Heart left ventricle (tissue), 16 donors: ENCODE data around the gene RBM33. TPM values are rescaled to one million over a fixed set of nuclear protein-coding genes. Genes with fewer than 3 reads are reported as not detected.

Experiments
- ATAC-seq, 4 donors: fragments of 200-7000 bp; cut with Tn5 transposase; one replicate each; pipeline ENCODE4 v1.9.1; 2020 to 2022; ENCODE audit warnings: moderate library complexity in 4 of 4, mild to moderate bottlenecking in 3 of 4, moderate number of reproducible peaks in 1 of 4
- DNase-seq, 5 donors: peaks; one replicate each; pipeline ENCODE4 v3.0.0-alpha.2; 2020
- H3K27ac ChIP-seq, 12 donors: fragments of 200-600 bp; sonication (generic) in 4 of 12; one replicate each; pipeline versions ENCODE4 v1.5.0 to v1.8.0; 2016 to 2022; ENCODE audit warnings: mild to moderate bottlenecking in 2 of 12
- H3K27me3 ChIP-seq, 9 donors: fragments of 200-600 bp; sonication (generic) in 2 of 9; one replicate each; pipeline versions ENCODE4 v1.5.1 to v1.8.0; 2016 to 2022; ENCODE audit warnings: mild to moderate bottlenecking in 3 of 9
- H3K36me3 ChIP-seq, 9 donors: fragments of 200-600 bp; sonication (generic) in 2 of 9; one replicate each; pipeline versions ENCODE4 v1.5.0 to v1.8.0; 2018 to 2022; ENCODE audit warnings: mild to moderate bottlenecking in 2 of 9
- H3K4me1 ChIP-seq, 12 donors: fragments of 200-600 bp; sonication (generic) in 4 of 12; one replicate each; pipeline versions ENCODE4 v1.5.0 to v1.8.0; 2016 to 2022; ENCODE audit warnings: mild to moderate bottlenecking in 3 of 12
- H3K4me3 ChIP-seq, 12 donors: fragments of 200-600 bp; sonication (generic) in 4 of 12; one replicate each; pipeline versions ENCODE4 v1.5.0 to v1.8.0; 2017 to 2022; ENCODE audit warnings: mild to moderate bottlenecking in 9 of 12, moderate library complexity in 4 of 12
- H3K9me3 ChIP-seq, 12 donors: fragments of 200-600 bp; sonication (generic) in 4 of 12; one replicate each; pipeline versions ENCODE4 v1.5.0 to v1.8.0; 2016 to 2022; ENCODE audit warnings: mild to moderate bottlenecking in 1 of 12
- POLR2A ChIP-seq, 2 donors: fragments of 450-650 bp; IDR thresholded peaks; one replicate each; pipeline ENCODE4 v1.6.1; 2017; ENCODE audit warnings: antibody characterized with exemption in 2 of 2, mild to moderate bottlenecking in 2 of 2, moderate library complexity in 2 of 2
- WGBS, 4 donors: extraction: QIAGEN DNeasy Blood & Tissue Kit in 2 of 4; methylation state at CpG; one replicate each; pipeline versions ENCODE4 v1.1.5 to v1.1.7; 2013 to 2018; 5-methylcytosine and 5-hydroxymethylcytosine counted together
- intact Hi-C, 10 donors: fragments of 100-400 bp; cut with DNase I; formaldehyde crosslinking; loops; one replicate each; pipeline versions ENCODE4 v1.11.1 to v1.14.2; 2022
- polyA plus RNA-seq, 2 donors: library from polyadenylated mRNA; stranded (reverse); fragments of 200-250 nt; gene quantifications; one replicate each; pipeline ENCODE4 v1.2.3, GENCODE V29; 2013
- total RNA-seq, 9 donors: library from RNA; depleted of rRNA in 2 of 9; stranded (reverse); fragments of >200 nt in 2 of 9; fragmentation: NEBNext Ultra II Directional in 3 of 9; extraction: Animal tissue kit (Norgen Biotek cat#: 25700) in 3 of 9; gene quantifications; one replicate each; pipeline versions ENCODE4 v1.1.0 to v1.2.4, GENCODE V29; 2016 to 2023
- TF ChIP-seq, protein P1 (sequence below), 12 donors: fragments of 200-600 bp; sonication (generic) in 4 of 12; IDR thresholded peaks; one replicate each; pipeline versions ENCODE4 v1.5.0 to v1.8.0; 2018 to 2022; ENCODE audit warnings: antibody characterized with exemption in 12 of 12, mild to moderate bottlenecking in 5 of 12
- donor health status: ischemic (EF 13 %, LVEDD 7.1; RV severe dilation, severe dysfunction).
- donor health status: healthy with polysubstance abuse.
- donor health status: DM: no; HTN: yes; CAD: no.
- donor health status: DM: no; HTN: no; CAD: no.
- donor health status: ischemic (EF 25% LVEDD 6.9; RV normal size, moderate dysfunction).
- donor health status: ischemic (EF 25% LVEDD 5.7; RV mildly dilated, moderate dysfunction).
- donor health status: healthy.
- donor health status: DM: yes; HTN: yes; CAD: no.
- donor health status: ischemic (EF 35%, LVEDD 5.7; RV mildly dilated, moderate dysfunction).
- donor health status: nonischemic (EF 11% LVEDD 7.7; RV severe dilation, severe dysfunction).
- donor health status: DM: yes; HTN: yes; CAD: no.
- donor health status: PGD.
- donor health status: ischemic (EF 29% LVEDD 5.4; RV normal size, mild dysfunction).
- donor health status: nonischemic (EF 23%, LVEDD 6.1; RV moderate dilation, normal function).

Gene RBM33
- total and polyA plus RNA-seq, 11 donors = 13.1 to 40.8 (median 30.2) TPM

DNA sequence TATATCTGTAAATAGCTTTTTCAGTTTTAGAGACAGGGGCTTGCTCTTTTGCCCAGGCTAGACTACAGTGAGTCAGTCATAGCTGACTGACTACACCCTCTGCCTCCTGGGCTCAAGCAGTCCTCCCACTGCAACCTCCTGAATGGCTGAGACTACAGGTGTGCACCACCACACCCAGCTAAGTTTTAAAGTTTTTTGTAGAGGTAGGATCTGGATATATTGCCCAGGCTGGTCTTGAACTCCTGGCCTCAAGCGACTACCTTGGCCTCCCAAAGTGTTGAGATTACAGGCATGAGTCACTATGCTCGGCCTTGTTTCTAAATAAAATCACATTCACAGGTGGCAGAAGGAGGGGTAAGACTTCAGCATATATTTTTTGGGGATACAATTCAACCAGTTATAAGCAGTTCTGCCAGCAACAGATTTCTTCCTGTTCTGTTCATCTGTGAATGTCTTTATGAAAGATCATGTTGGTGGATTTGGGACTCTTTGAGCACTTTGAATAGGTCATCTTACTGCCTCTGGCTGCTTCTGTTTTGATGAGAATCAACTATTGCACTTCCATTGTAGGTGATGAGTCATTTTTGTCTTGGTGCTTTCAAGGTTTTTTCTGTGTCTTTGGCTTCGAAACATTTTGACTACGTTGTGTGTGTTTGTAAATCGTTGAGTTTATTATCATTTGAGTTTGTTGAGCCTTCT, 15.7 kb downstream of the RBM33 start:
- intact Hi-C loops = no loop called here
- Histone ChIP-seq H3K36me3 (peaks cover 0 to 4% (median 2%) of the 10 kb centered on the region in 9 donors), H3K9me3 (peaks cover 0 to 14% (median 0%) of the 10 kb centered on the region in 12 donors), H3K4me1 (peaks cover 0 to 79% (median 28%) of the 10 kb centered on the region in 12 donors), H3K4me3 (no peak overlapping the region), H3K27me3 (no peaks in the 10 kb centered on the region), H3K27ac (no peak overlapping the region)
- ATAC-seq (no peak), DNase-seq (no peak)
- WGBS, 4 donors = 91 to 95% (median 92%) methylated on average over 5 of the region's 5 CpGs
- no peak for TF ChIP-seq POLR2A (IDR thresholded peaks at IDR 0.05)
- TF ChIP-seq, protein P1, sequence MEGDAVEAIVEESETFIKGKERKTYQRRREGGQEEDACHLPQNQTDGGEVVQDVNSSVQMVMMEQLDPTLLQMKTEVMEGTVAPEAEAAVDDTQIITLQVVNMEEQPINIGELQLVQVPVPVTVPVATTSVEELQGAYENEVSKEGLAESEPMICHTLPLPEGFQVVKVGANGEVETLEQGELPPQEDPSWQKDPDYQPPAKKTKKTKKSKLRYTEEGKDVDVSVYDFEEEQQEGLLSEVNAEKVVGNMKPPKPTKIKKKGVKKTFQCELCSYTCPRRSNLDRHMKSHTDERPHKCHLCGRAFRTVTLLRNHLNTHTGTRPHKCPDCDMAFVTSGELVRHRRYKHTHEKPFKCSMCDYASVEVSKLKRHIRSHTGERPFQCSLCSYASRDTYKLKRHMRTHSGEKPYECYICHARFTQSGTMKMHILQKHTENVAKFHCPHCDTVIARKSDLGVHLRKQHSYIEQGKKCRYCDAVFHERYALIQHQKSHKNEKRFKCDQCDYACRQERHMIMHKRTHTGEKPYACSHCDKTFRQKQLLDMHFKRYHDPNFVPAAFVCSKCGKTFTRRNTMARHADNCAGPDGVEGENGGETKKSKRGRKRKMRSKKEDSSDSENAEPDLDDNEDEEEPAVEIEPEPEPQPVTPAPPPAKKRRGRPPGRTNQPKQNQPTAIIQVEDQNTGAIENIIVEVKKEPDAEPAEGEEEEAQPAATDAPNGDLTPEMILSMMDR (IDR thresholded peaks at IDR 0.05) = no peak

DNA sequence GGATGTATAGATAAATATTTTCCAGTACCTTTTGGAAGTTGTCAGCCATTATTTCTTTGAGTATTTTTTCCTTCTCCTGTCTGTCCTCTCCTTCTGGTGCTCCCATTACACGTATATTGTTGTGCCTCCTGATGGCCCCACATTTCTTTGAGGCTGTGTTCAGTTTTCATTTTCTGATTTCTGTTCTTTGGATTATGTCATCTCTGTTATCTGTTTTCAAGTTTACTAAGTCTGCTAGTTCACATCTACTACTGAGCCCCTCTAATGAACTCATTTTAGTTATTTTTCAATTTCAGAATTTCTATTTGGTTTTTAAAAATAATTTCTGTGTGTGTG, 16.3 kb downstream of the RBM33 start:
- intact Hi-C loops = no loop called here
- H3K36me3 ChIP-seq = peaks cover 0 to 8% (median 6%) of the 10 kb centered on the region in 9 donors
- DNase-seq (no peak), ATAC-seq (no peak)
- no peak overlapping the region for H3K27ac ChIP-seq
- 78 to 94% (median 83%) methylated on average over 1 of the region's 1 CpG for WGBS, 4 donors
- H3K9me3 ChIP-seq = peaks cover 0 to 14% (median 0%) of the 10 kb centered on the region in 12 donors
- no peak for TF ChIP-seq POLR2A (IDR thresholded peaks at IDR 0.05)
- TF ChIP-seq, protein P1 (IDR thresholded peaks at IDR 0.05) = no peak
- peaks cover 0 to 79% (median 29%) of the 10 kb centered on the region in 12 donors for H3K4me1 ChIP-seq
- H3K27me3 ChIP-seq = no peaks in the 10 kb centered on the region
- no peak overlapping the region for H3K4me3 ChIP-seq

DNA sequence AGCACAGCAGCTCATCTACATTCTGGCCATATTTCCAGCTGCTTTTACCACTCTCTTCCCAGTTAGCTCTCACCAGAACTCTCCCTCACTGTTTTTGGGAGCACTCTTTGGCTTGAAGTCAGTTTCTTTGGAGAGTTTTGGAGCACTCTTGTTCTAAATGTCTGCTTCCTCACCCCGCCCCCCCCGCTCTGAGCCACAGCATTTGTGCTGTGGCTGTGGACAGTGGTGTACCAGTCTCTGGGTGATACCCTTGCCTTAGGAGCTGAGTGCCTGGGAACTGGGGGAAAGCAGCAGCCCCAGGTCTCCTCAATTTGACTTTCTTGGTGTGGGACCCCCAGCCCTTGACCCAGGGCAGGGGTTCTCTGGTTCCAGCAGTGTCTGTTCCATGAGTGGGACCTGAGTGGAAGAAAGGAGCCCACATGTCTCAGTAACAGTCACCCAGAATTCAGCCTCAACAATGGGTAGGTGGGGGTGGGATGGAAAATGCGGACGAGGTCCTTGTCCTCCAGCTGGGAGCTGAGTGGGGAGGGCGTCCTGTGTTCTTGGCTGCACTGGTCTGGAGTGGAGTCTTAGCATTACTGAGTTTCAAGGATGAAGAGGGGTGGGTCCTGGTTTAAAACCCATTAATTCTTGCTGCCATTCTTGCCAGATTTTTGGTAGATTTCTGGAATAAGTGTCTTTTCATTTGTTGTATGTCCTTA, 18.0 kb downstream of the RBM33 start:
- Histone ChIP-seq H3K9me3 (peaks cover 0 to 14% (median 0%) of the 10 kb centered on the region in 12 donors), H3K27ac (no peak overlapping the region), H3K4me3 (no peak overlapping the region), H3K36me3 (peaks cover 0 to 24% (median 16%) of the 10 kb centered on the region in 9 donors), H3K27me3 (no peaks in the 10 kb centered on the region), H3K4me1 (peaks cover 0 to 84% (median 31%) of the 10 kb centered on the region in 12 donors)
- DNase-seq (no peak), ATAC-seq (no peak)
- 78 to 88% (median 87%) methylated on average over 5 of the region's 5 CpGs for WGBS, 4 donors
- TF ChIP-seq, protein P1 (IDR thresholded peaks at IDR 0.05) = no peak
- TF ChIP-seq POLR2A (IDR thresholded peaks at IDR 0.05) = no peak
- intact Hi-C loops = no loop called here

DNA sequence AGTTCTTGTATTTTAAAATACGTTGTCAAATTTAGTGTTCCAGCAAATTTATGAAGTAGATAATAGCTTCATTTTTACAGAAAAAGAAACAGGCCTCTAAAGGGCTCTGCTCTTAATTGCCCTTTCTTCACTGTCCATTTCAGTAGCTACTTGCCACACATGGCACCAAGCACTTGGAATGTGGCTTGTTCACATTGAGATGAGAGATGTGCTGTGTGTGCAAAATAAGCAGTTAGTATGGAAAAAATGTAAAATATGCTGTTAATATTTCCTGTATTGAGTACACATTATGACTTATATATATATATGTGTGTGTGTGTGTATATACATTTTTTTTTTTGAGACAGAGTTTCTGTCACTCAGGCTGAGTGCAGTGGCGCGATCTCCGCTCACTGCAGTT, 19.5 kb downstream of the RBM33 start:
- ATAC-seq (no peak), DNase-seq (no peak)
- peaks cover 0 to 25% (median 16%) of the 10 kb centered on the region in 9 donors for H3K36me3 ChIP-seq
- H3K27ac ChIP-seq = no peak overlapping the region
- WGBS, 4 donors = 72 to 94% (median 73%) methylated on average over 4 of the region's 4 CpGs
- H3K4me1 ChIP-seq = peaks cover 0 to 72% (median 27%) of the 10 kb centered on the region in 12 donors
- H3K27me3 ChIP-seq = no peaks in the 10 kb centered on the region
- TF ChIP-seq, protein P1 (IDR thresholded peaks at IDR 0.05) = no peak
- no peak for TF ChIP-seq POLR2A (IDR thresholded peaks at IDR 0.05)
- peaks cover 0 to 14% (median 0%) of the 10 kb centered on the region in 12 donors for H3K9me3 ChIP-seq
- intact Hi-C loops = no loop called here
- no peak overlapping the region for H3K4me3 ChIP-seq
